ENCODE measurements around the gene KLK8. TPM values are rescaled to one million over a fixed set of nuclear protein-coding genes. Genes with fewer than 3 reads are reported as not detected.

KLK8 gene
- total RNA-seq, 2 donors from 2014 or later = 1.1 TPM; not detected in 1

- Histone ChIP-seq H3K36me3 (ENCODE audit: control insufficient read depth, insufficient read depth, low read length) (no peaks in the 10 kb centered on the region), H3K9me3 (ENCODE audit: control insufficient read depth, low read length) (no peaks in the 10 kb centered on the region), H3K27me3 (ENCODE audit: control insufficient read depth, insufficient read depth, low read length, poor library complexity, severe bottlenecking) (no peaks in the 10 kb centered on the region), H3K4me3 (ENCODE audit: low read length) (no peak overlapping the region), H3K27ac (ENCODE audit: low read depth, low read length) (no peak overlapping the region), H3K4me1 (ENCODE audit: control insufficient read depth, insufficient read depth, low read length) (no peaks in the 10 kb centered on the region), H3K9ac (ENCODE audit: extremely low read depth, low read length, poor library complexity, severe bottlenecking) (no peak overlapping the region)
- Mint-ChIP-seq H3K9me3 (peaks cover 4% of the 10 kb centered on the region), H3K27me3 (ENCODE audit: insufficient read depth) (peaks cover 42% of the 10 kb centered on the region), H3K4me1 (peaks cover 2% of the 10 kb centered on the region), H3K4me3 (no peak overlapping the region), H3K27ac (no peak overlapping the region), H3K36me3 (ENCODE audit: low read depth) (no peaks in the 10 kb centered on the region)
- TF ChIP-seq CTCF (conservative IDR thresholded peaks at IDR 0.05) = no peak
- 100% methylated on average over 2 of the region's 3 CpGs; no CpG with 5 or more reads in 1 of the 2 experiments for WGBS, 2 experiments (ENCODE audit: insufficient coverage in 1 of 2, insufficient read length in 1 of 2)
- DNase-seq = no peak
Measured at GRCh38 chr19:50964266-50964665, 37.1 kb downstream of the KLK8 start.

GRCh38 chr19:50963381-50963780 is 38.0 kb downstream of the KLK8 start:
- Histone ChIP-seq H3K9me3 (ENCODE audit: control insufficient read depth, low read length) (no peaks in the 10 kb centered on the region), H3K4me3 (ENCODE audit: low read length) (no peak overlapping the region), H3K36me3 (ENCODE audit: control insufficient read depth, insufficient read depth, low read length) (no peaks in the 10 kb centered on the region), H3K9ac (ENCODE audit: extremely low read depth, low read length, poor library complexity, severe bottlenecking) (no peak overlapping the region), H3K27me3 (ENCODE audit: control insufficient read depth, insufficient read depth, low read length, poor library complexity, severe bottlenecking) (no peaks in the 10 kb centered on the region), H3K27ac (ENCODE audit: low read depth, low read length) (no peak overlapping the region), H3K4me1 (ENCODE audit: control insufficient read depth, insufficient read depth, low read length) (no peaks in the 10 kb centered on the region)
- Mint-ChIP-seq H3K4me1 (peaks cover 2% of the 10 kb centered on the region), H3K36me3 (ENCODE audit: low read depth) (no peaks in the 10 kb centered on the region), H3K27me3 (ENCODE audit: insufficient read depth) (peaks cover 51% of the 10 kb centered on the region), H3K27ac (no peak overlapping the region), H3K4me3 (no peak overlapping the region), H3K9me3 (peaks cover 4% of the 10 kb centered on the region)
- TF ChIP-seq CTCF (conservative IDR thresholded peaks at IDR 0.05) = no peak
- no peak for DNase-seq
- 83 to 94% methylated on average over 5 to 6 of the region's 6 CpGs for WGBS, 2 experiments (ENCODE audit: insufficient coverage in 1 of 2, insufficient read length in 1 of 2)

- DNase-seq = no peak
- TF ChIP-seq CTCF (conservative IDR thresholded peaks at IDR 0.05) = no peak
- no peaks in the 10 kb centered on the region for H3K4me1 Mint-ChIP-seq
- H3K36me3 ChIP-seq (ENCODE audit: control insufficient read depth, insufficient read depth, low read length) = no peaks in the 10 kb centered on the region
- WGBS, 2 experiments (ENCODE audit: insufficient coverage in 1 of 2, insufficient read length in 1 of 2) = 79 to 87% methylated on average over 1 of the region's 1 CpG
- H3K4me3 ChIP-seq (ENCODE audit: low read length) = no peak overlapping the region
- peaks cover 58% of the 10 kb centered on the region for H3K27me3 Mint-ChIP-seq (ENCODE audit: insufficient read depth)
- no peak overlapping the region for H3K27ac ChIP-seq (ENCODE audit: low read depth, low read length)
- H3K27ac Mint-ChIP-seq = no peak overlapping the region
- H3K9me3 ChIP-seq (ENCODE audit: control insufficient read depth, low read length) = no peaks in the 10 kb centered on the region
- no peak overlapping the region for H3K4me3 Mint-ChIP-seq
- peaks cover 4% of the 10 kb centered on the region for H3K9me3 Mint-ChIP-seq
- no peaks in the 10 kb centered on the region for H3K4me1 ChIP-seq (ENCODE audit: control insufficient read depth, insufficient read depth, low read length)
- no peaks in the 10 kb centered on the region for H3K36me3 Mint-ChIP-seq (ENCODE audit: low read depth)
- H3K27me3 ChIP-seq (ENCODE audit: control insufficient read depth, insufficient read depth, low read length, poor library complexity, severe bottlenecking) = no peaks in the 10 kb centered on the region
- no peak overlapping the region for H3K9ac ChIP-seq (ENCODE audit: extremely low read depth, low read length, poor library complexity, severe bottlenecking)
Measured at GRCh38 chr19:50962245-50962644, 39.2 kb downstream of the KLK8 start.

All from endodermal cell (in vitro differentiated cells).